Erythroblast (primary cell): ENCODE data around the gene PPIL1.

Experiments used
- GATA1 ChIP-seq: IDR thresholded peaks from 2 replicates; pipeline ENCODE4 v1.6.1; 2011; ENCODE audit warnings: low read depth, mild to moderate bottlenecking, control low read depth, low read length, moderate library complexity
- POLR2A ChIP-seq: IDR thresholded peaks from 2 replicates; pipeline ENCODE4 v1.6.1; 2011; ENCODE audit warnings: mild to moderate bottlenecking, low read length

DNA sequence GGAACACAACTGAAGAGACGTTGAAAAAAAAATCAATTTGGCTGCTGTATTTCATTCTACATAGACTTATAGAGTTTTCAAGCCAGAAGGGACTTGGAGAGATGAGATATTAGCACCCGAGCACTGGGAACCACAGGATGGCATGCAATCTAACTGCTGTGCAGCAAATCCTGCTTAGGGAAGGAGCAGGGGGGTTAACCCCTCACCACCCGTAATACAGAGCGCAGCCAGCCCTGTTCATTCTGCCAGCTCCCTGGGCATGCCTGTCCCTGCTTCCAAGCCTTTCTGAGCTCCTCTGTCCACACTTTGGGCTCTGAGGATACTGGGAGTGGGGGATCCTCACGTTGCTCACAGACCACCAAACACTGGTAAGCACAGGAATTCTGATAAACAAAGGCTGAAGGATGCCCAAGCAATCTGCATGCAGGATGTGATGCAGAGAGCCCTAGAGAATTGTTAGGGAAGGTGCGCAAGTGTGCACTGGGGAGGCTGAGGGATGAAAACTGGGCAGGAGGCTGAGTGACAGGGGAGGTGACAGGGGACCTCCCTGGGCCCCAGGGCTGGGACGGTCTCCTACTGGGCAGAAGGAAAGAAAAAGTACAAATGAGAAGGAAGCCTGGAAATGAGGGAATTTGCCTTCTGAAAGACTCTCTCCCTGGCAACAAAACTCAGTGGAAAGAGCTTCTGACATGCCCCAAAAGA lies 69.4 kb downstream of the PPIL1 start:
- TF ChIP-seq POLR2A (no peak), GATA1 (no peak)
